Mammary epithelial cell (primary cell): ENCODE data around the gene ERP44.

Source experiments
- EZH2 ChIP-seq: IDR thresholded peaks from 2 replicates; pipeline ENCODE4 v1.6.1; 2012; ENCODE audit warnings: low read length, inconsistent platforms, borderline replicate concordance
- TF ChIP-seq, protein P1 (sequence below), 2 donors: IDR thresholded peaks in 1 of 2; conservative IDR thresholded peaks in 1 of 2; 2 replicates each; pipeline ENCODE4 v1.5.1; 2011 to 2012; ENCODE audit warnings: inconsistent platforms in 2 of 2, low read length in 2 of 2, mild to moderate bottlenecking in 2 of 2, control low read depth in 1 of 2, low read depth in 1 of 2; ENCODE audit not compliant: insufficient read depth in 1 of 2; ENCODE audit errors: extremely low read depth in 1 of 2

DNA sequence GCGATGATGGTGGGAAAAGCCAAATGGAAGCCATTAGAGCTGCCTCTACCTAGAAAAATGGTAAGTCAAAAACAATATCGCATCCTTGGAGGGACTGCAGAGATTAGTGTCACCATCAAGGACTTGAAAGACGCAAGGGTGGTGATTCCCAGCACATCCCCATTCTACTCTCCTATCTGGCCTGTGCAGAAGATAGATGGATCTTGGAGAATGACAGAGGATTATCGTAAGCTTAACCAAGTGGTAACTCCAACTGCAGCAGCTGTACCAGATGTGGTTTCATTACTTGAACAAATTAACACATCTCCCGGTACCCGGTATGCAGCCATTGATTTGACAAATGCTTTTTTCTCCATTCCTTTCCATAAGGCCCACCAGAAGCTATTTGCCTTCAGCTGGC is 23.8 kb downstream of the ERP44 start:
- TF ChIP-seq, protein P1, sequence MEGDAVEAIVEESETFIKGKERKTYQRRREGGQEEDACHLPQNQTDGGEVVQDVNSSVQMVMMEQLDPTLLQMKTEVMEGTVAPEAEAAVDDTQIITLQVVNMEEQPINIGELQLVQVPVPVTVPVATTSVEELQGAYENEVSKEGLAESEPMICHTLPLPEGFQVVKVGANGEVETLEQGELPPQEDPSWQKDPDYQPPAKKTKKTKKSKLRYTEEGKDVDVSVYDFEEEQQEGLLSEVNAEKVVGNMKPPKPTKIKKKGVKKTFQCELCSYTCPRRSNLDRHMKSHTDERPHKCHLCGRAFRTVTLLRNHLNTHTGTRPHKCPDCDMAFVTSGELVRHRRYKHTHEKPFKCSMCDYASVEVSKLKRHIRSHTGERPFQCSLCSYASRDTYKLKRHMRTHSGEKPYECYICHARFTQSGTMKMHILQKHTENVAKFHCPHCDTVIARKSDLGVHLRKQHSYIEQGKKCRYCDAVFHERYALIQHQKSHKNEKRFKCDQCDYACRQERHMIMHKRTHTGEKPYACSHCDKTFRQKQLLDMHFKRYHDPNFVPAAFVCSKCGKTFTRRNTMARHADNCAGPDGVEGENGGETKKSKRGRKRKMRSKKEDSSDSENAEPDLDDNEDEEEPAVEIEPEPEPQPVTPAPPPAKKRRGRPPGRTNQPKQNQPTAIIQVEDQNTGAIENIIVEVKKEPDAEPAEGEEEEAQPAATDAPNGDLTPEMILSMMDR (conservative IDR thresholded peaks at IDR 0.05 in 1 of 2, IDR thresholded peaks at IDR 0.05 in 1 of 2; ENCODE audit: extremely low read depth in 1 of 2, insufficient read depth in 1 of 2, low read depth in 1 of 2, low read length in 2 of 2): no peak
- no peak for TF ChIP-seq EZH2
